Type B pancreatic cell (in vitro differentiated cells): ENCODE results near the gene SYT7. TPM values are rescaled to one million over a fixed set of nuclear protein-coding genes. Genes with fewer than 3 reads are reported as not detected.

Experiments used
- DNase-seq: peaks from one replicate; pipeline ENCODE4 v3.0.0; 2021; ENCODE audit warnings: mixed read lengths; ENCODE audit not compliant: unreplicated experiment; ENCODE audit errors: extremely low spot score
- H3K27ac Mint-ChIP-seq: 2 replicates; pipeline ENCODE4 v1.8.0; 2021; ENCODE audit warnings: mild to moderate bottlenecking, mixed read lengths
- H3K27me3 Mint-ChIP-seq: 2 replicates; pipeline ENCODE4 v1.8.0; 2021; ENCODE audit warnings: mixed read lengths
- H3K36me3 Mint-ChIP-seq: 2 replicates; pipeline ENCODE4 v1.8.0; 2021; ENCODE audit warnings: mixed read lengths
- H3K4me1 Mint-ChIP-seq: one replicate; pipeline ENCODE4 v1.8.0; 2021; ENCODE audit warnings: mixed read lengths; ENCODE audit not compliant: unreplicated experiment
- H3K4me3 Mint-ChIP-seq: 2 replicates; pipeline ENCODE4 v1.8.0; 2021; ENCODE audit warnings: mild to moderate bottlenecking, mixed read lengths
- H3K9me3 Mint-ChIP-seq: 2 replicates; pipeline ENCODE4 v1.8.0; 2021; ENCODE audit warnings: mixed read lengths
- CTCF ChIP-seq: fragments of 200-600 bp; sonication (generic); conservative IDR thresholded peaks from 2 replicates; pipeline ENCODE4 v1.5.0; 2021; ENCODE audit warnings: antibody characterized with exemption, mild to moderate bottlenecking
- total RNA-seq: library from RNA; stranded (reverse); gene quantifications from 2 replicates; pipeline ENCODE4 v1.2.1, GENCODE V29; 2021; ENCODE audit warnings: low replicate concordance

The SYT7 gene
- total RNA-seq, 1 donor from 2014 or later = 26.5 TPM

GRCh38 chr11:61542024-61542461 is 38.8 kb downstream of the SYT7 start:
- H3K4me1 Mint-ChIP-seq = peaks cover 41% of the 10 kb centered on the region
- H3K27ac Mint-ChIP-seq = no peak overlapping the region

GRCh38 chr11:61541598-61541997 is 39.3 kb downstream of the SYT7 start:
- DNase-seq = no peak

More at GRCh38 chr11:61542024-61542461, 38.8 kb downstream of the SYT7 start:
- DNase-seq = no peak
- H3K36me3 Mint-ChIP-seq = peaks cover 3% of the 10 kb centered on the region
- no peaks in the 10 kb centered on the region for H3K9me3 Mint-ChIP-seq
- no peaks in the 10 kb centered on the region for H3K27me3 Mint-ChIP-seq
- no peak overlapping the region for H3K4me3 Mint-ChIP-seq
- TF ChIP-seq CTCF = no peak

GRCh38 chr11:61540528-61540927 is 40.3 kb downstream of the SYT7 start:
- no peak for DNase-seq
- Mint-ChIP-seq H3K36me3 (peaks cover 3% of the 10 kb centered on the region), H3K4me3 (no peak overlapping the region), H3K27me3 (no peaks in the 10 kb centered on the region), H3K27ac (peak overlapping the region; percentile 23), H3K4me1 (peaks cover 38% of the 10 kb centered on the region), H3K9me3 (no peaks in the 10 kb centered on the region)
- TF ChIP-seq CTCF = no peak

More at GRCh38 chr11:61541598-61541997, 39.3 kb downstream of the SYT7 start:
- no peaks in the 10 kb centered on the region for H3K27me3 Mint-ChIP-seq
- H3K27ac Mint-ChIP-seq = no peak overlapping the region
- TF ChIP-seq CTCF = no peak
- no peak overlapping the region for H3K4me3 Mint-ChIP-seq
- peaks cover 39% of the 10 kb centered on the region for H3K4me1 Mint-ChIP-seq
- peaks cover 3% of the 10 kb centered on the region for H3K36me3 Mint-ChIP-seq
- no peaks in the 10 kb centered on the region for H3K9me3 Mint-ChIP-seq

- Mint-ChIP-seq H3K36me3 (peaks cover 3% of the 10 kb centered on the region), H3K27me3 (no peaks in the 10 kb centered on the region), H3K4me1 (peaks cover 35% of the 10 kb centered on the region), H3K27ac (peak overlapping the region; percentile 20), H3K9me3 (no peaks in the 10 kb centered on the region), H3K4me3 (peak overlapping the region; percentile 77)
- no peak for DNase-seq
- TF ChIP-seq CTCF = no peak
Measured at GRCh38 chr11:61539831-61540357, 41.0 kb downstream of the SYT7 start.

GRCh38 chr11:61539006-61539405 is 41.9 kb downstream of the SYT7 start:
- Mint-ChIP-seq H3K27me3 (no peaks in the 10 kb centered on the region), H3K9me3 (no peaks in the 10 kb centered on the region), H3K4me1 (peaks cover 38% of the 10 kb centered on the region), H3K27ac (no peak overlapping the region), H3K4me3 (no peak overlapping the region), H3K36me3 (peaks cover 3% of the 10 kb centered on the region)
- no peak for TF ChIP-seq CTCF
- no peak for DNase-seq

GRCh38 chr11:61538636-61538961 is 42.3 kb downstream of the SYT7 start:
- Mint-ChIP-seq H3K27ac (no peak overlapping the region), H3K4me3 (no peak overlapping the region), H3K4me1 (peaks cover 41% of the 10 kb centered on the region), H3K9me3 (no peaks in the 10 kb centered on the region), H3K27me3 (no peaks in the 10 kb centered on the region), H3K36me3 (peaks cover 3% of the 10 kb centered on the region)
- DNase-seq = no peak
- no peak for TF ChIP-seq CTCF
